Measurements from ENCODE around the gene SPATC1L.

SPATC1L gene

GRCh38 chr21:46159390-46159789, 24.9 kb downstream of the SPATC1L start:
- Histone ChIP-seq H3K79me2 (no peaks in the 10 kb centered on the region), H3K36me3 (ENCODE audit: control insufficient read depth, insufficient read depth, low read length) (no peaks in the 10 kb centered on the region), H3K27ac (no peak overlapping the region), H3K4me2 (ENCODE audit: low read length) (no peak overlapping the region), H3K27me3 (ENCODE audit: control insufficient read depth, insufficient read depth, low read length) (no peaks in the 10 kb centered on the region), H3K4me3 (ENCODE audit: low read depth, low read length) (no peak overlapping the region), H2AFZ (no peak overlapping the region), H3K4me1 (no peaks in the 10 kb centered on the region), H3K9me3 (ENCODE audit: control insufficient read depth, low read length) (no peaks in the 10 kb centered on the region), H3K9ac (no peak overlapping the region)
- TF ChIP-seq CTCF (IDR thresholded peaks at IDR 0.05): no peak

DNA sequence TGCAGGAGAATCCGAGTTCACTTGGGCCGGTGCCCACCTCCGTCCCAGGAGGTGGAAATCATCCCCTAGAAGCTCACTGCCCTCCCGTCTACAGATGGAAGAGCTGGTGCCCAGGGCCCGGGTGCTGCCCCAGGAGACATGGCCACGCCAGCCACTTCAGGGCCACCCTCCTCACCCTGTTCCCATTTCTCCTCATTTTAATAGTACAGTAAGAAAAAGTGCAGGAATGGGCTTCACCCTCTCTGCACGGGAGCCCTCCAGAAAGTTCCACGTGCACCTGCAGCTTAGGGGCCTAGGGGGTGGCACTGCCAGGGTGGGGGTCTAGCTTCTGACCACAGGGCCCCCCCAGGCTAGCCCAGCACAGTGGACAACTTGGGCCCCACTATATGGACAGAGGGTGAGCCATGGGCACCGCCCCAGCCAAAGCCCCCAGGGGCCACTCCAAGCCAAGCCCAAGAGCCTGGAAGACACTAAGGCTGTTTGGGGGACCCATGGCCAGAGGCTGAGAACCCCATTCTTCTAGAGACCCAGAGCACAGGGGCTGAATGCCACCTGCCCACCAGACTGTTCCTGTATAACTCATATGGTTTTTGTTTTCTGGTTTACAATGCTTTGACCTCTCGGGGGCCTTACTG, 25.5 kb downstream of the SPATC1L start:
- H3K4me1 ChIP-seq: no peaks in the 10 kb centered on the region
- no peak overlapping the region for H3K4me3 ChIP-seq (ENCODE audit: low read depth, low read length)

GRCh38 chr21:46157987-46158451, 26.2 kb downstream of the SPATC1L start:
- no peaks in the 10 kb centered on the region for H3K36me3 ChIP-seq (ENCODE audit: control insufficient read depth, insufficient read depth, low read length)
- H2AFZ ChIP-seq: no peak overlapping the region

More for the DNA sequence above, 25.5 kb downstream of the SPATC1L start:
- no peak overlapping the region for H3K27ac ChIP-seq
- H2AFZ ChIP-seq: no peak overlapping the region
- no peaks in the 10 kb centered on the region for H3K79me2 ChIP-seq
- no peak overlapping the region for H3K9ac ChIP-seq
- H3K36me3 ChIP-seq (ENCODE audit: control insufficient read depth, insufficient read depth, low read length): no peaks in the 10 kb centered on the region
- no peak for TF ChIP-seq CTCF (IDR thresholded peaks at IDR 0.05)
- H3K27me3 ChIP-seq (ENCODE audit: control insufficient read depth, insufficient read depth, low read length): no peaks in the 10 kb centered on the region
- no peak overlapping the region for H3K4me2 ChIP-seq (ENCODE audit: low read length)
- no peaks in the 10 kb centered on the region for H3K9me3 ChIP-seq (ENCODE audit: control insufficient read depth, low read length)

DNA sequence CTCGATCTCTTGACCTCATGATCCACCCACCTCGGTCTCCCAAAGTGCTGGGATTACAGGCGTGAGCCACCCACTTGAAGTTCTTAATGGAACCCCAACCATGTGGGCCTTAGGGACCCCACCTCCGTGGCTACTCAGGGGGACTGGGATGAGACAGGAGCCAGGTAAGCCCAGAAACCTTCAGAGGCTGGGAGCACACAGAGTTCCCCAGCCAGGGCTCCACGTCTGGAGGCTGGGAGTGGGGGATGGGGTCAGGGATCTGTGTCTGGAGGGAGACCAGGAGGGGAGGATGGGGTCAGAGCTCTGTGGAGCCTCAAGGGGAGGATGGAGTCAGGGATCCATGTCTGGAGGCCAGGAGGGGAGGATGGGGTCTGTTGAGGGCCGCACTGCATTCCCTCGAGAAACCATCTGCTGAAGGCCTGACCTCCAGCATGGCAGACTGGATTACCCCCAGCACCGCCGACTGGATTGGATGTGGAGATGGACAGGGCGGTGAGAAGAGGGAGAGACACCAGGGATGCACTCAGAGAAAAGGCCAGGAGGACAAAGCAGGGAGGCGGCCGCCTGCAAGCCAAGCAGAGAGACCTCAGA, 26.8 kb downstream of the SPATC1L start:
- Histone ChIP-seq H3K9me3 (ENCODE audit: control insufficient read depth, low read length) (no peaks in the 10 kb centered on the region), H2AFZ (no peak overlapping the region), H3K79me2 (no peaks in the 10 kb centered on the region), H3K36me3 (ENCODE audit: control insufficient read depth, insufficient read depth, low read length) (no peaks in the 10 kb centered on the region), H3K4me2 (ENCODE audit: low read length) (no peak overlapping the region), H3K9ac (no peak overlapping the region), H3K4me3 (ENCODE audit: low read depth, low read length) (no peak overlapping the region), H3K27ac (no peak overlapping the region), H3K27me3 (ENCODE audit: control insufficient read depth, insufficient read depth, low read length) (no peaks in the 10 kb centered on the region), H3K4me1 (no peaks in the 10 kb centered on the region)
- no peak for TF ChIP-seq CTCF (IDR thresholded peaks at IDR 0.05)

More at GRCh38 chr21:46157987-46158451, 26.2 kb downstream of the SPATC1L start:
- Histone ChIP-seq H3K79me2 (no peaks in the 10 kb centered on the region), H3K27ac (no peak overlapping the region), H3K27me3 (ENCODE audit: control insufficient read depth, insufficient read depth, low read length) (no peaks in the 10 kb centered on the region), H3K4me1 (no peaks in the 10 kb centered on the region), H3K9me3 (ENCODE audit: control insufficient read depth, low read length) (no peaks in the 10 kb centered on the region), H3K4me2 (ENCODE audit: low read length) (no peak overlapping the region), H3K4me3 (ENCODE audit: low read depth, low read length) (no peak overlapping the region), H3K9ac (no peak overlapping the region)
- no peak for TF ChIP-seq CTCF (IDR thresholded peaks at IDR 0.05)

DNA sequence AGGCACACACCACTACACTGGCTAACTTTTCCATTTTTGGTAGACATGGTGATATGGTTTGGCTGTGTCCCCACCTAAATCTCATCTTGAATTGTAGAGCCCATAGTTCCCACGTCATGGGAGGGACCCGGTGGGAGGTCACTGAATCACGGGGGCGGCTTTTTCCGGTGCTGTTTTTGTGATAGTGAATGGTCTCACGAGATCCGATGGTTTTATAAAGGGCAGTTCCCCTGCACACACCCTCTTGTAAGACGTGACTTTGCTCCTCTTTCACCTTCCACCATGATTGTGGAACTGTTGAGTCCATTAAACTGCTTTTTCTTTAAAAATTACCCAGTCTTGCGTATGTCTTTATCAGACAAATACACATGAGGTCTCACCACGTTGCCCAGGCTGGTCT, 27.6 kb downstream of the SPATC1L start:
- Histone ChIP-seq H2AFZ (no peak overlapping the region), H3K4me1 (no peaks in the 10 kb centered on the region), H3K36me3 (ENCODE audit: control insufficient read depth, insufficient read depth, low read length) (no peaks in the 10 kb centered on the region), H3K27me3 (ENCODE audit: control insufficient read depth, insufficient read depth, low read length) (no peaks in the 10 kb centered on the region), H3K79me2 (no peaks in the 10 kb centered on the region), H3K4me3 (ENCODE audit: low read depth, low read length) (no peak overlapping the region), H3K9ac (no peak overlapping the region), H3K4me2 (ENCODE audit: low read length) (no peak overlapping the region), H3K9me3 (ENCODE audit: control insufficient read depth, low read length) (no peaks in the 10 kb centered on the region), H3K27ac (no peak overlapping the region)
- TF ChIP-seq CTCF (IDR thresholded peaks at IDR 0.05): no peak
